ENCODE results near the gene GCK. TPM values are rescaled to one million over a fixed set of nuclear protein-coding genes. Genes with fewer than 3 reads are reported as not detected.
A peak's percentile ranks its signal among the peaks of the same experiment; 100 is the strongest.

Gene GCK
- total RNA-seq, 1 donor from 2014 or later: 1.7 TPM

DNA sequence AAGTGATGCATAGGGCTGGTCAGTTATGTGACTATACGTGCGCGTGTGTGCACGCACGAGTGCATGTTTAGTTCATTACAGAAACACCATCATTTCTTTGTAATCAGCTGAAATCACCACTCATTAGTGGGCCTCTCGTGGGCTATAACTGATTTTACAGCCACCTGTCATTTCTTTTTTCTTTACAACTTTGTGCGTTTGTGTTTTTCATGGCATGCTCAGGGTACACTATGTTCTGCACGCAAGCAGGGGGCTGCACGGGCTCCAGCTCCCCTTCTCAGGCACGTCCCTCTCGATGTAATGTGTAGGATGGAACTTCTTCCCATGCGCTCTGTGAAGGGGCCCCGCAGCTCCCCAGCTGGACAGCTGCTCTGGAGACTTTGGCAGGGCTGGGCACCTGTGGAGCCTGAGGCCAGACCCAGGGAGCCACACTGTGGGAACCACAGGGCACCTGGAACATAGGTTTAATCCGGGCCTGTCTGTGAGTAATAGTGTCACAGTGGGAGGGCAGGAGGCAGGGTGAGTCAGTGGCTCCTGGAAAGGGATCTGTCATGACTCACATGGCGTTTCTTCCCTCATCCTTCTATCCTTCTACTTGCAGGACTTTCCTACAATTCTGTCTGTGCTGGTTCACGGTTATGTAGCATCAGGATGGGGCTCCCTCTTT, 4.9 kb downstream of the GCK start:
- Histone ChIP-seq H3K4me1 (no peaks in the 10 kb centered on the region), H3K36me3 (no peaks in the 10 kb centered on the region), H3K27ac (no peak overlapping the region), H3K4me3 (no peak overlapping the region), H3K9me3 (no peaks in the 10 kb centered on the region), H3K27me3 (no peaks in the 10 kb centered on the region)
- intact Hi-C loops (cut with DNase I): no loop called here
- DNase-seq (ENCODE audit: extremely low spot score in 2 of 2): no peak
- no peak for TF ChIP-seq POLR2A (IDR thresholded peaks at IDR 0.05)
- peak in 1 of 2 donors; percentile 64 for TF ChIP-seq POLR2AphosphoS5 (IDR thresholded peaks at IDR 0.05; ENCODE audit: insufficient read depth in 1 of 2, low read depth in 1 of 2)
- TF ChIP-seq, protein P1, sequence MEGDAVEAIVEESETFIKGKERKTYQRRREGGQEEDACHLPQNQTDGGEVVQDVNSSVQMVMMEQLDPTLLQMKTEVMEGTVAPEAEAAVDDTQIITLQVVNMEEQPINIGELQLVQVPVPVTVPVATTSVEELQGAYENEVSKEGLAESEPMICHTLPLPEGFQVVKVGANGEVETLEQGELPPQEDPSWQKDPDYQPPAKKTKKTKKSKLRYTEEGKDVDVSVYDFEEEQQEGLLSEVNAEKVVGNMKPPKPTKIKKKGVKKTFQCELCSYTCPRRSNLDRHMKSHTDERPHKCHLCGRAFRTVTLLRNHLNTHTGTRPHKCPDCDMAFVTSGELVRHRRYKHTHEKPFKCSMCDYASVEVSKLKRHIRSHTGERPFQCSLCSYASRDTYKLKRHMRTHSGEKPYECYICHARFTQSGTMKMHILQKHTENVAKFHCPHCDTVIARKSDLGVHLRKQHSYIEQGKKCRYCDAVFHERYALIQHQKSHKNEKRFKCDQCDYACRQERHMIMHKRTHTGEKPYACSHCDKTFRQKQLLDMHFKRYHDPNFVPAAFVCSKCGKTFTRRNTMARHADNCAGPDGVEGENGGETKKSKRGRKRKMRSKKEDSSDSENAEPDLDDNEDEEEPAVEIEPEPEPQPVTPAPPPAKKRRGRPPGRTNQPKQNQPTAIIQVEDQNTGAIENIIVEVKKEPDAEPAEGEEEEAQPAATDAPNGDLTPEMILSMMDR (IDR thresholded peaks at IDR 0.05): no peak

DNA sequence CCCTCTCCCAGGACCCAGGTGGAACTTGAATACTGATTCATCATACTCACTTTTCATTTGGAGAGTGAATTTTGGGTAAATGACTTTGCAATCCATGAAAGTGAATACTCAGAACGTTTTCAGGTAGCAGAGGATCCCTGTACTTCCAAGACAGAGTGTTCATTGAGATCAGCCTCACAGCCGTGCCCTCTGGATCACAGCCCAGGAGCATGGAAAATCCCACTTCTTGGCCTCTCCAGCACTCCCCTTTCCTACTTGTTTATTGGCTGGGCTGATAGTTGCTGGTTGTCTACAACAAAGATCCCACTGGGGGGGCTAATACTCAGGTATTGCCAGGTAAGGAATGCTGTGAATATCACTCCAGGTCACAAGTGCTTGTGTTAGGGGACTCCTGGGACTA, 5.9 kb downstream of the GCK start:
- no peaks in the 10 kb centered on the region for H3K9me3 ChIP-seq
- intact Hi-C loops (cut with DNase I): no loop called here
- no peak overlapping the region for H3K4me3 ChIP-seq
- TF ChIP-seq, protein P1 (IDR thresholded peaks at IDR 0.05): no peak
- H3K36me3 ChIP-seq: no peaks in the 10 kb centered on the region
- H3K27me3 ChIP-seq: no peaks in the 10 kb centered on the region
- no peaks in the 10 kb centered on the region for H3K4me1 ChIP-seq
- no peak overlapping the region for H3K27ac ChIP-seq
- DNase-seq (ENCODE audit: extremely low spot score in 2 of 2): no peak

DNA sequence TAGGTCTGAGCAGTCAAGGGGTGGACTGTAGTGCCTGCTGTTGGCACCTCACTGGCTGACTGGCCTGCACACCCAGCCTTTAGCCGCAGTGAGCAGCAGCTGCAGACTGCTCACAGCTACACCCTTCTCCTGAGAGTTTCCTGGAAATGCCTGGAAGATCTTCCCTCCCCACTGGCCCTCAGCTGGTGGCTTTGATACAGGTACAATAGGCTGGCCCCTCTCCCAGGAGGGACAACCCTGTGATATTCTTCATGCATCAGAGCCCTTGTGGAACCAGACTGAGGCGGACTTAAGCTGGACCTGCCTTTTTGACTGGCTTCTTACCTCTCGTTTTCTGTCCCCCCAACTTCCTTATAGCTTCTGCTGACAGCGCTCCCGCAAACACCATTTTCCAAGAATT, 6.4 kb downstream of the GCK start:
- intact Hi-C loops (cut with DNase I): no loop called here
- no peak for DNase-seq (ENCODE audit: extremely low spot score in 2 of 2)
- H3K36me3 ChIP-seq: no peaks in the 10 kb centered on the region

DNA sequence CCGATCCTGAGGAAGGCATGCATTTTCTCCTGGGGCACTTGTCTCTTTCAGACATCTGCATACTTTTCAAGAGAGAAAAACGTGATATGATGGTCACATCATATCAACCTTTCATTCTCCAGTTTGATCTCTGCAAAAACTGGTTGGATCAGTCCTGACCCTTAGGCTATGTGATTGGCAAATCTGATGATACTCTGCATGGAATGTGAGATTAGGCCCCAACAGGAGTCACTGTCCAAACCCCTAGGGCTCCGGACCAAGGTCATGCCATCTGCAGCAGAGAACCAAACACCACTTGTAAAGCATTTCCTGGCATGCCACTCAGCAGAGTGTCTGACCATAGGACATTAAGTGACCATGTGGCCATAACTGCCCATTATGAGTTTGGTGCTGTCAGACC, 8.6 kb downstream of the GCK start:
- DNase-seq (ENCODE audit: extremely low spot score in 2 of 2): no peak
- intact Hi-C loops (cut with DNase I): no loop called here
- H3K27me3 ChIP-seq: no peaks in the 10 kb centered on the region
- H3K36me3 ChIP-seq: no peaks in the 10 kb centered on the region
- no peak overlapping the region for H3K27ac ChIP-seq
- H3K4me3 ChIP-seq: no peak overlapping the region
- H3K9me3 ChIP-seq: no peaks in the 10 kb centered on the region
- TF ChIP-seq POLR2A (IDR thresholded peaks at IDR 0.05): no peak
- TF ChIP-seq POLR2AphosphoS5 (IDR thresholded peaks at IDR 0.05; ENCODE audit: insufficient read depth in 1 of 2, low read depth in 1 of 2): no peak
- TF ChIP-seq, protein P1 (IDR thresholded peaks at IDR 0.05): no peak
- no peaks in the 10 kb centered on the region for H3K4me1 ChIP-seq

More for the DNA sequence above, 6.4 kb downstream of the GCK start:
- Histone ChIP-seq H3K27ac (no peak overlapping the region), H3K9me3 (no peaks in the 10 kb centered on the region), H3K4me3 (no peak overlapping the region), H3K27me3 (no peaks in the 10 kb centered on the region), H3K4me1 (no peaks in the 10 kb centered on the region)
- TF ChIP-seq POLR2A (IDR thresholded peaks at IDR 0.05) (no peak), POLR2AphosphoS5 (IDR thresholded peaks at IDR 0.05; ENCODE audit: insufficient read depth in 1 of 2, low read depth in 1 of 2) (no peak)
- TF ChIP-seq, protein P1 (IDR thresholded peaks at IDR 0.05): no peak

DNA sequence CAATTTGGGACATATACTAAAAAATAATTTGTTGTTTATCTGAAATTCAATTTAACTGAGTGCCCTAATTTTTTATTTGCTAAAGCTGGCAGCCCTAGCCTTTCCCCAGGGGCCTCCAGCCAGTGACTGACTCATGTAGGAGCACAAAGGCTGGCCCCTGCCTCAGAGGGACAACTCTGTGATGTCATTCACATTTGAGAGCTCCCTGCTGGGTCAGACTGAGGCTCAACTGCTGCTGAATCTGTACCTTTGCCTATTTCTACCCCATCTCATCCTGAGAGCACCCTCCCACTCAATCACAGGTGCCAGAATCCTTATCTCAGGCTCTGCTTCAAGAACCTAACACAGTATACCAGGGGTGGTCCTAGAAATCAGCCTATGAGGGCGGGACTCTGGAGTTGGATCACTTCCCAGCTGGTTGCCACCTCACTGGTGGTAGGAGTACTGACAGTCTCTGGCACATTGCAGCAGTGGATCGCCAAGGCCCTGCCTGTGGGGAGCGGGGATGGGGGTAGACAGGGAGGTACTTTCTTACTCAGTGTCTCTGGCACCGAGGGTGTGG, 11.6 kb downstream of the GCK start:
- intact Hi-C loops (cut with DNase I): no loop called here
- H3K4me3 ChIP-seq: no peak overlapping the region
- no peaks in the 10 kb centered on the region for H3K36me3 ChIP-seq
- H3K27me3 ChIP-seq: no peaks in the 10 kb centered on the region
- TF ChIP-seq POLR2AphosphoS5 (IDR thresholded peaks at IDR 0.05; ENCODE audit: insufficient read depth in 1 of 2, low read depth in 1 of 2) (no peak), POLR2A (IDR thresholded peaks at IDR 0.05) (no peak)
- TF ChIP-seq, protein P1 (IDR thresholded peaks at IDR 0.05): no peak
- no peak overlapping the region for H3K27ac ChIP-seq
- no peaks in the 10 kb centered on the region for H3K4me1 ChIP-seq
- DNase-seq (ENCODE audit: extremely low spot score in 2 of 2): no peak
- no peaks in the 10 kb centered on the region for H3K9me3 ChIP-seq

Measured in vagina (tissue), 2 donors.